ENCODE results near the gene TUBGCP6.
A peak's percentile ranks its signal among the peaks of the same experiment; 100 is the strongest.

The TUBGCP6 gene

GRCh38 chr22:50173311-50173982 is 71.4 kb downstream of the TUBGCP6 start:
- Histone ChIP-seq H3K4me1 (ENCODE audit: insufficient read depth, poor library complexity, severe bottlenecking) (no peaks in the 10 kb centered on the region), H3K9me3 (ENCODE audit: severe bottlenecking) (no peaks in the 10 kb centered on the region), H3K27ac (ENCODE audit: poor library complexity, severe bottlenecking) (no peak overlapping the region), H3K27me3 (ENCODE audit: insufficient read depth, poor library complexity, severe bottlenecking) (peaks cover 7% of the 10 kb centered on the region), H3K4me3 (ENCODE audit: severe bottlenecking) (no peak overlapping the region), H3K36me3 (ENCODE audit: low read depth) (no peaks in the 10 kb centered on the region)
- TF ChIP-seq, protein P1, sequence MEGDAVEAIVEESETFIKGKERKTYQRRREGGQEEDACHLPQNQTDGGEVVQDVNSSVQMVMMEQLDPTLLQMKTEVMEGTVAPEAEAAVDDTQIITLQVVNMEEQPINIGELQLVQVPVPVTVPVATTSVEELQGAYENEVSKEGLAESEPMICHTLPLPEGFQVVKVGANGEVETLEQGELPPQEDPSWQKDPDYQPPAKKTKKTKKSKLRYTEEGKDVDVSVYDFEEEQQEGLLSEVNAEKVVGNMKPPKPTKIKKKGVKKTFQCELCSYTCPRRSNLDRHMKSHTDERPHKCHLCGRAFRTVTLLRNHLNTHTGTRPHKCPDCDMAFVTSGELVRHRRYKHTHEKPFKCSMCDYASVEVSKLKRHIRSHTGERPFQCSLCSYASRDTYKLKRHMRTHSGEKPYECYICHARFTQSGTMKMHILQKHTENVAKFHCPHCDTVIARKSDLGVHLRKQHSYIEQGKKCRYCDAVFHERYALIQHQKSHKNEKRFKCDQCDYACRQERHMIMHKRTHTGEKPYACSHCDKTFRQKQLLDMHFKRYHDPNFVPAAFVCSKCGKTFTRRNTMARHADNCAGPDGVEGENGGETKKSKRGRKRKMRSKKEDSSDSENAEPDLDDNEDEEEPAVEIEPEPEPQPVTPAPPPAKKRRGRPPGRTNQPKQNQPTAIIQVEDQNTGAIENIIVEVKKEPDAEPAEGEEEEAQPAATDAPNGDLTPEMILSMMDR (IDR thresholded peaks at IDR 0.05; ENCODE audit: poor library complexity, severe bottlenecking) = no peak
- ATAC-seq (ENCODE audit: low read depth) = no peak
- no peak for DNase-seq (ENCODE audit: low spot score)

DNA sequence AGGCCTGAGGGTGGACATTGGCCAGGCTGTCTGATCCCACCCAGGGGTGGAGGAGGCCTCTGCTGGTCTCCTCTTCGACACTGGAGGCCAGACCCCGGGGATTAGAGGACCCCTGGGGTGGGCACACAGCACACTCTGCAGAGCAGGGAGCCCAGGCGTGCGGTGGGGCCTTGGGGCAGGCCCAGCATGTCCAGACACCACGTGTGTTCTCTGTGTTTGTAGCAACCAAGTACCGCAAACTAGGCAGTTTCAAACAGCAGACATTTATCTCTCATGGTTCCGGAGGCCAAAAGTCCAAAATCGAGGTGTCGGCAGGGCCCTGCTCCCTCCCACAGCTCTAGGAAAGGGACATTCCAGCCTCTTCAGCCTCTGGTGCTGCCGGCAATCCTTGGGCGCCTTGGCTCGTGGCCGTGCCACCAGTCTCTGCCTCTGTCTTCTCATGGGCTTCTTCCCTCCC is 72.8 kb downstream of the TUBGCP6 start:
- H3K27ac ChIP-seq (ENCODE audit: poor library complexity, severe bottlenecking) = no peak overlapping the region
- no peak overlapping the region for H3K4me3 ChIP-seq (ENCODE audit: severe bottlenecking)
- peaks cover 7% of the 10 kb centered on the region for H3K27me3 ChIP-seq (ENCODE audit: insufficient read depth, poor library complexity, severe bottlenecking)
- TF ChIP-seq, protein P1 (IDR thresholded peaks at IDR 0.05; ENCODE audit: poor library complexity, severe bottlenecking) = no peak
- peak; percentile 4; the same call in 1 of the 3 replicates for ATAC-seq (ENCODE audit: low read depth)
- DNase-seq (ENCODE audit: low spot score) = no peak
- H3K9me3 ChIP-seq (ENCODE audit: severe bottlenecking) = no peaks in the 10 kb centered on the region
- H3K36me3 ChIP-seq (ENCODE audit: low read depth) = no peaks in the 10 kb centered on the region
- no peaks in the 10 kb centered on the region for H3K4me1 ChIP-seq (ENCODE audit: insufficient read depth, poor library complexity, severe bottlenecking)

- TF ChIP-seq, protein P1 (IDR thresholded peaks at IDR 0.05; ENCODE audit: poor library complexity, severe bottlenecking) = no peak
- Histone ChIP-seq H3K27ac (ENCODE audit: poor library complexity, severe bottlenecking) (no peak overlapping the region), H3K9me3 (ENCODE audit: severe bottlenecking) (no peaks in the 10 kb centered on the region), H3K4me1 (ENCODE audit: insufficient read depth, poor library complexity, severe bottlenecking) (no peaks in the 10 kb centered on the region), H3K36me3 (ENCODE audit: low read depth) (no peaks in the 10 kb centered on the region), H3K4me3 (ENCODE audit: severe bottlenecking) (no peak overlapping the region), H3K27me3 (ENCODE audit: insufficient read depth, poor library complexity, severe bottlenecking) (peaks cover 7% of the 10 kb centered on the region)
- DNase-seq (ENCODE audit: low spot score) (no peak), ATAC-seq (ENCODE audit: low read depth) (0 out of 3 replicates have a peak, but pooled peaks have one; percentile 6)
Measured at GRCh38 chr22:50171319-50171964, 73.4 kb downstream of the TUBGCP6 start.

GRCh38 chr22:50170453-50171318 is 74.1 kb downstream of the TUBGCP6 start, which contains the start of gene PANX2:
Gene PANX2 (plus strand): TSS chr22:50170731. CDS start chr22:50170731, 0 bp downstream.
- Histone ChIP-seq H3K4me3 (ENCODE audit: severe bottlenecking) (peak within 1 kb of the TSS; percentile 48), H3K36me3 (ENCODE audit: low read depth) (no peaks in the 10 kb centered on the region), H3K4me1 (ENCODE audit: insufficient read depth, poor library complexity, severe bottlenecking) (no peaks in the 10 kb centered on the region), H3K9me3 (ENCODE audit: severe bottlenecking) (no peaks in the 10 kb centered on the region), H3K27me3 (ENCODE audit: insufficient read depth, poor library complexity, severe bottlenecking) (peaks cover 7% of the 10 kb centered on the region), H3K27ac (ENCODE audit: poor library complexity, severe bottlenecking) (no peak within 1 kb of the TSS)
- DNase-seq (ENCODE audit: low spot score) (no peak), ATAC-seq (ENCODE audit: low read depth) (no peak)
- TF ChIP-seq, protein P1 (IDR thresholded peaks at IDR 0.05; ENCODE audit: poor library complexity, severe bottlenecking) = no peak

Measured in RWPE2 (cell line).